Measurements from ENCODE around the gene MAML1. TPM values are rescaled to one million over a fixed set of nuclear protein-coding genes. Genes with fewer than 3 reads are reported as not detected.

Gene MAML1
- total and polyA plus RNA-seq, 5 experiments from 2014 or later = 2.8 to 48.5 (median 9.6) TPM

- no peak for ATAC-seq
- H3K27me3 Mint-ChIP-seq = peaks cover 0 to 3% (median 0%) of the 10 kb centered on the region in 5 donors
- POLR2A ChIA-PET = interaction anchor here (0.8 to 7.8 kb wide), 4 partner anchors 10 to 181 kb away, joined by 4 to 154 read pairs (median 11); partner anchors contain the start of genes HNRNPH1, LTC4S and SQSTM1
- peak overlapping the region; percentile 79 to 92 (median 86) for H3K4me3 Mint-ChIP-seq
- H3K4me1 Mint-ChIP-seq = peaks cover 22 to 42% (median 37%) of the 10 kb centered on the region in 4 donors
- H3K36me3 Mint-ChIP-seq = peaks cover 0 to 7% (median 2%) of the 10 kb centered on the region in 3 donors
- H3K27ac Mint-ChIP-seq = peak overlapping the region; percentile 16 to 93 (median 87)
- no peak for DNase-seq
- H3K9me3 Mint-ChIP-seq = no peaks in the 10 kb centered on the region
These were observed 71.9 kb downstream of the MAML1 start for GRCh38 chr5:179804555-179804947.

- POLR2A ChIA-PET = interaction anchor here (1.0 to 7.8 kb wide), 7 partner anchors 9 to 181 kb away, joined by 3 to 154 read pairs (median 8); partner anchors contain the start of genes HNRNPH1, LTC4S and SQSTM1
- peak overlapping the region; percentile 73 to 93 (median 89) for H3K27ac Mint-ChIP-seq
- H3K4me1 Mint-ChIP-seq = peaks cover 22 to 42% (median 36%) of the 10 kb centered on the region in 4 donors
- ATAC-seq = no peak
- H3K27me3 Mint-ChIP-seq = peaks cover 0 to 3% (median 0%) of the 10 kb centered on the region in 5 donors
- DNase-seq = no peak
- H3K9me3 Mint-ChIP-seq = no peaks in the 10 kb centered on the region
- H3K36me3 Mint-ChIP-seq = peaks cover 0 to 3% (median 2%) of the 10 kb centered on the region in 3 donors
- H3K4me3 Mint-ChIP-seq = peak overlapping the region; percentile 79 to 92 (median 86)
These were observed 72.5 kb downstream of the MAML1 start for GRCh38 chr5:179805070-179805528.

GRCh38 chr5:179805529-179806249 lies 73.1 kb downstream of the MAML1 start:
- DNase-seq = no peak
- ATAC-seq = peak in 1 of 2 donors; percentile 10
- Mint-ChIP-seq H3K36me3 (peaks cover 0 to 3% (median 2%) of the 10 kb centered on the region in 3 donors), H3K27ac (peak overlapping the region in 9 of 10 donors; percentile 73 to 93 (median 89)), H3K9me3 (no peaks in the 10 kb centered on the region), H3K4me1 (peaks cover 22 to 42% (median 36%) of the 10 kb centered on the region in 4 donors), H3K4me3 (peak overlapping the region; percentile 79 to 92 (median 86)), H3K27me3 (peaks cover 0 to 3% (median 0%) of the 10 kb centered on the region in 5 donors)
- POLR2A ChIA-PET = interaction anchor here (0.6 to 7.8 kb wide), 9 partner anchors 9 to 182 kb away, joined by 3 to 154 read pairs (median 7); partner anchors contain the start of genes HNRNPH1, LTC4S and SQSTM1

GRCh38 chr5:179806250-179807048 lies 73.8 kb downstream of the MAML1 start, which contains the start of gene MGAT4B:
Gene MGAT4B, minus strand, starts transcription at chr5:179806866. Its CDS starts 283 bp downstream, at chr5:179806583.
- no peaks in the 10 kb centered on the region for H3K9me3 Mint-ChIP-seq
- POLR2A ChIA-PET = interaction anchor here (0.6 to 7.8 kb wide), 11 partner anchors 10 to 183 kb away, joined by 3 to 154 read pairs (median 5); partner anchors contain the start of genes HNRNPH1, LTC4S, MRNIP and SQSTM1
- H3K27ac Mint-ChIP-seq = peak within 1 kb of the TSS in 5 of 10 donors; percentile 15 to 78 (median 65)
- peaks cover 0 to 4% (median 2%) of the 10 kb centered on the region in 3 donors for H3K36me3 Mint-ChIP-seq
- ATAC-seq (peak; percentile 73 to 74), DNase-seq (peak in 7 of 10 donors; percentile 41 to 61 (median 54))
- peak within 1 kb of the TSS; percentile 62 to 88 (median 78) for H3K4me3 Mint-ChIP-seq
- peaks cover 22 to 41% (median 36%) of the 10 kb centered on the region in 4 donors for H3K4me1 Mint-ChIP-seq
- H3K27me3 Mint-ChIP-seq = peaks cover 0 to 3% (median 0%) of the 10 kb centered on the region in 5 donors

- Mint-ChIP-seq H3K4me1 (peaks cover 2 to 9% (median 8%) of the 10 kb centered on the region in 4 donors), H3K27me3 (no peaks in the 10 kb centered on the region), H3K4me3 (no peak overlapping the region), H3K9me3 (no peaks in the 10 kb centered on the region), H3K27ac (no peak overlapping the region), H3K36me3 (peaks cover 0 to 15% (median 0%) of the 10 kb centered on the region in 3 donors)
- POLR2A ChIA-PET = interaction anchor here (1.8 kb wide), 1 partner anchor 10 kb away, joined by 8 read pairs; no protein-coding TSS in a partner anchor
- DNase-seq (no peak), ATAC-seq (no peak)
These were observed 79.7 kb downstream of the MAML1 start for GRCh38 chr5:179812135-179812825.

GRCh38 chr5:179812997-179813607 lies 80.5 kb downstream of the MAML1 start:
- POLR2A ChIA-PET = interaction anchor here (1.8 kb wide), 1 partner anchor 10 kb away, joined by 8 read pairs; no protein-coding TSS in a partner anchor
- peaks cover 4 to 15% (median 14%) of the 10 kb centered on the region in 4 donors for H3K4me1 Mint-ChIP-seq
- H3K9me3 Mint-ChIP-seq = no peaks in the 10 kb centered on the region
- ATAC-seq (no peak), DNase-seq (no peak)
- H3K36me3 Mint-ChIP-seq = peaks cover 0 to 15% (median 0%) of the 10 kb centered on the region in 3 donors
- H3K4me3 Mint-ChIP-seq = no peak overlapping the region
- H3K27ac Mint-ChIP-seq = peak overlapping the region in 1 of 10 donors; percentile 35
- H3K27me3 Mint-ChIP-seq = no peaks in the 10 kb centered on the region

- POLR2A ChIA-PET = interaction anchor here (0.9 to 1.8 kb wide), 3 partner anchors 9 to 81 kb away, joined by 3 to 8 read pairs (median 3); no protein-coding TSS in a partner anchor
- Mint-ChIP-seq H3K27ac (no peak overlapping the region), H3K36me3 (peaks cover 0 to 15% (median 0%) of the 10 kb centered on the region in 3 donors), H3K27me3 (no peaks in the 10 kb centered on the region), H3K9me3 (no peaks in the 10 kb centered on the region), H3K4me1 (peaks cover 9 to 23% (median 19%) of the 10 kb centered on the region in 4 donors), H3K4me3 (no peak overlapping the region)
- ATAC-seq (no peak), DNase-seq (no peak)
These were observed 81.5 kb downstream of the MAML1 start for GRCh38 chr5:179814090-179814489.

GRCh38 chr5:179815491-179816249 lies 83.0 kb downstream of the MAML1 start:
- peak overlapping the region in 2 of 10 donors; percentile 66 to 74 for H3K27ac Mint-ChIP-seq

GRCh38 chr5:179816401-179816795 lies 83.8 kb downstream of the MAML1 start:
- no peaks in the 10 kb centered on the region for H3K9me3 Mint-ChIP-seq
- ATAC-seq (no peak), DNase-seq (no peak)
- peaks cover 16 to 37% (median 29%) of the 10 kb centered on the region in 4 donors for H3K4me1 Mint-ChIP-seq
- H3K27me3 Mint-ChIP-seq = no peaks in the 10 kb centered on the region
- no peak overlapping the region for H3K27ac Mint-ChIP-seq
- H3K4me3 Mint-ChIP-seq = peak overlapping the region in 6 of 10 donors; percentile 4 to 82 (median 29)
- POLR2A ChIA-PET = interaction anchor here (0.5 to 1.8 kb wide), 2 partner anchors 10 to 132 kb away, joined by 6 to 7 read pairs; partner anchors contain the start of gene MGAT4B
- H3K36me3 Mint-ChIP-seq = peaks cover 0 to 14% (median 0%) of the 10 kb centered on the region in 3 donors

More at GRCh38 chr5:179815491-179816249, 83.0 kb downstream of the MAML1 start:
- Mint-ChIP-seq H3K27me3 (no peaks in the 10 kb centered on the region), H3K4me3 (peak overlapping the region in 8 of 10 donors; percentile 22 to 74 (median 56)), H3K4me1 (peaks cover 16 to 36% (median 29%) of the 10 kb centered on the region in 4 donors), H3K36me3 (peaks cover 0 to 15% (median 0%) of the 10 kb centered on the region in 3 donors), H3K9me3 (no peaks in the 10 kb centered on the region)
- DNase-seq = no peak
- POLR2A ChIA-PET = interaction anchor here (0.5 to 1.8 kb wide), 3 partner anchors 9 to 131 kb away, joined by 3 to 7 read pairs (median 6); partner anchors contain the start of gene MGAT4B
- ATAC-seq = no peak

- ATAC-seq (no peak), DNase-seq (no peak)
- H3K27ac Mint-ChIP-seq = peak overlapping the region in 2 of 10 donors; percentile 64 to 85
- no peaks in the 10 kb centered on the region for H3K9me3 Mint-ChIP-seq
- peak overlapping the region in 9 of 10 donors; percentile 30 to 95 (median 84) for H3K4me3 Mint-ChIP-seq
- H3K36me3 Mint-ChIP-seq = peaks cover 0 to 14% (median 0%) of the 10 kb centered on the region in 3 donors
- H3K27me3 Mint-ChIP-seq = peaks cover 0 to 2% (median 0%) of the 10 kb centered on the region in 5 donors
- POLR2A ChIA-PET = interaction anchor here (0.7 to 6.8 kb wide), 5 partner anchors 10 to 194 kb away, joined by 3 to 154 read pairs (median 6); partner anchors contain the start of genes HNRNPH1 and MGAT4B
- H3K4me1 Mint-ChIP-seq = peaks cover 19 to 42% (median 34%) of the 10 kb centered on the region in 4 donors
These were observed 84.3 kb downstream of the MAML1 start for GRCh38 chr5:179816796-179817469.

All from naive thymus-derived CD8-positive, alpha-beta T cell (primary cell).